GM23338 (cell line): ENCODE data around the gene HPCA. TPM values are rescaled to one million over a fixed set of nuclear protein-coding genes. Genes with fewer than 3 reads are reported as not detected.

ENCODE experiments used
- ATAC-seq: fragments of 200-7000 bp; cut with Tn5 transposase; 3 replicates; pipeline ENCODE4 v1.9.1; 2020
- DNase-seq: peaks from one replicate; pipeline ENCODE4 v3.0.0-alpha.2; 2015; ENCODE audit warnings: low spot score
- H2AFZ ChIP-seq: fragments of 200-600 bp; sonication (generic); 2 replicates; pipeline ENCODE4 v1.8.0; 2016; ENCODE audit warnings: antibody characterized with exemption, mild to moderate bottlenecking, moderate library complexity
- H3F3A ChIP-seq: fragments of 200-600 bp; sonication (generic); replicated peaks from 2 replicates; pipeline ENCODE4 v1.8.0; 2017; ENCODE audit warnings: antibody characterized with exemption, mixed run types, low read depth
- H3K27ac ChIP-seq: fragments of 200-600 bp; sonication (generic); 2 replicates; pipeline ENCODE4 v1.6.1; 2016; ENCODE audit warnings: low read depth
- H3K27me3 ChIP-seq: fragments of 200-600 bp; sonication (generic); 2 replicates; pipeline ENCODE4 v1.8.0; 2016; ENCODE audit warnings: mild to moderate bottlenecking, mixed run types, moderate library complexity; ENCODE audit not compliant: insufficient read depth
- H3K36me3 ChIP-seq: fragments of 200-600 bp; sonication (generic); 2 replicates; pipeline ENCODE4 v1.8.0; 2016; ENCODE audit warnings: mild to moderate bottlenecking; ENCODE audit not compliant: insufficient read depth
- H3K4me1 ChIP-seq: fragments of 200-600 bp; sonication (generic); 2 replicates; pipeline ENCODE4 v1.8.0; 2016; ENCODE audit warnings: mild to moderate bottlenecking, moderate library complexity; ENCODE audit not compliant: insufficient read depth
- H3K4me2 ChIP-seq: fragments of 200-600 bp; sonication (generic); 2 replicates; pipeline ENCODE4 v1.7.1; 2017; ENCODE audit warnings: mixed run types
- H3K4me3 ChIP-seq: fragments of 200-600 bp; sonication (generic); 2 replicates; pipeline ENCODE4 v1.6.1; 2016; ENCODE audit warnings: mixed run types
- H3K79me2 ChIP-seq: fragments of 200-600 bp; sonication (generic); replicated peaks from 2 replicates; pipeline ENCODE4 v1.8.0; 2017; ENCODE audit warnings: mild to moderate bottlenecking; ENCODE audit not compliant: insufficient read depth
- H3K9me2 ChIP-seq: fragments of 200-600 bp; sonication (generic); 2 replicates; pipeline ENCODE4 v1.8.0; 2017; ENCODE audit not compliant: insufficient read depth
- H4K20me1 ChIP-seq: fragments of 200-600 bp; sonication (generic); replicated peaks from 2 replicates; pipeline ENCODE4 v1.8.0; 2017; ENCODE audit warnings: mild to moderate bottlenecking; ENCODE audit not compliant: insufficient read depth
- H3K27ac Mint-ChIP-seq: 2 replicates; pipeline ENCODE4 v1.8.0; 2020; ENCODE audit warnings: inconsistent platforms, mild to moderate bottlenecking, moderate library complexity, mixed read lengths
- H3K27me3 Mint-ChIP-seq: 3 replicates; pipeline ENCODE4 v1.8.0; 2022; ENCODE audit warnings: low read depth, mild to moderate bottlenecking, moderate library complexity, mixed read lengths, inconsistent platforms; ENCODE audit not compliant: insufficient read depth, poor library complexity
- H3K36me3 Mint-ChIP-seq: 3 replicates; pipeline ENCODE4 v1.8.0; 2021; ENCODE audit warnings: low read depth, mild to moderate bottlenecking, inconsistent platforms, moderate library complexity, mixed read lengths
- H3K4me1 Mint-ChIP-seq: 3 replicates; pipeline ENCODE4 v1.8.0; 2020; ENCODE audit warnings: mild to moderate bottlenecking, inconsistent platforms, mixed read lengths
- H3K4me3 Mint-ChIP-seq: 3 replicates; pipeline ENCODE4 v1.8.0; 2021; ENCODE audit warnings: moderate library complexity, mild to moderate bottlenecking, inconsistent platforms, mixed read lengths
- H3K9me3 Mint-ChIP-seq: 3 replicates; pipeline ENCODE4 v1.8.0; 2020; ENCODE audit warnings: moderate library complexity, mild to moderate bottlenecking, inconsistent platforms, mixed read lengths
- EZH2 ChIP-seq: fragments of 200-600 bp; sonication (generic); IDR thresholded peaks from one replicate; pipeline ENCODE4 v1.8.0; 2017; ENCODE audit warnings: antibody characterized with exemption, mild to moderate bottlenecking, low read depth; ENCODE audit not compliant: unreplicated experiment
- POLR2AphosphoS5 ChIP-seq: IDR thresholded peaks from 2 replicates; pipeline ENCODE4 v1.6.1; 2016; ENCODE audit warnings: antibody characterized with exemption, low read depth
- ZNF114 ChIP-seq: fragments of 250-450 bp; sonication (Bioruptor Pico); IDR thresholded peaks from 2 replicates; pipeline ENCODE4 v1.5.0; 2020; ENCODE audit warnings: mild to moderate bottlenecking, moderate library complexity
- ZNF331 ChIP-seq: fragments of 250-450 bp; sonication (Bioruptor Pico); IDR thresholded peaks from 2 replicates; pipeline ENCODE4 v1.5.0; 2020; ENCODE audit warnings: low read depth, mild to moderate bottlenecking, moderate library complexity
- polyA plus RNA-seq: library from polyadenylated mRNA; unstranded; fragments of >200 nt; fragmentation: Nextera tagmentation; extraction: Ambion mirVana; gene quantifications from 2 replicates; pipeline ENCODE4 v1.2.1, GENCODE V29; 2016
- total RNA-seq: library from RNA; depleted of rRNA; stranded (reverse); fragments of >200 nt; shearing (Covaris generic); gene quantifications from 2 replicates; pipeline ENCODE4 v1.2.3, GENCODE V29; 2014

HPCA gene
- total and polyA plus RNA-seq, 2 experiments from 2014 or later = 0.35 to 0.82 TPM

DNA sequence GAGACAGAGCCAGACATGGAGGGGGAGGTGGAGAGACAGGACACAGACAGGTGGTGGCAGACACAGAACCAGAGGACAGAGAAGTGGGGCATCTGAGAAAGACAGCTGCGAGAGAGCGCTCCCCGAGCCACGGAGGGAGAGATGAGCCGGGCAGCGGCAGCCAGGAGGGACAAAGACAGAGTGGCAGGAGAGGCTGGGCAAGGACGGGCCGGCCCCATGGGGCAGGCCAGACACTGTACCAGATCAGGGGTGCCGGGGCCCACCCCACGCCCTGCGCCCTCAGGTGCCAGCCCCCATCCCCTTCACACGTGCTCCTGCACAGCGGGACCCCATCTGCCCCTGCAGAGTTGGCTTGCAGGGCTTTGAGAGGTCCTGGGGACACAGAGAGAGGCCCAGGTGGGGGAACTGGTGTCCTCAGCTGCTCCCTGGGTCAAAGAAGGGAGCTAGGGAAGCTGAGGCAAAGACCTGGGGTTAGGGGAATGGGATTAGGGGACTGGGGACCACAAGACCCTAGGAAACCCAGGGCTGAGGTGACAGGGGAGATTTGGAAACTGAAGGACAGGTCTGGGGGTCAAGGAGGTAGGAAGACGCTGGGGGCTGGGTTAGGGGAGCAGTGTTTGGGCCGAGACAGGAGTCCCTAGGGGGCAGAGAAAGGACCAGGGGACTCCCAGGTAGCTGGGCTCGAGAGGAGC, 16.2 kb upstream of the HPCA start:
- ATAC-seq = peak; percentile 20
- Mint-ChIP-seq H3K9me3 (no peaks in the 10 kb centered on the region; the same call in 2 of the 3 replicates), H3K27ac (no peak overlapping the region), H3K4me1 (peaks cover 26% of the 10 kb centered on the region), H3K36me3 (no peaks in the 10 kb centered on the region; the same call in 2 of the 3 replicates), H3K27me3 (peaks cover 28% of the 10 kb centered on the region), H3K4me3 (peak overlapping the region; percentile 74)
- H4K20me1 ChIP-seq = no peaks in the 10 kb centered on the region
- H3K4me1 ChIP-seq = peaks cover 19% of the 10 kb centered on the region; the same call in 1 of the 2 replicates
- H3K9me2 ChIP-seq = no peaks in the 10 kb centered on the region
- no peak for TF ChIP-seq POLR2AphosphoS5
- H3K4me2 ChIP-seq = peak overlapping the region; percentile 84
- H2AFZ ChIP-seq = no peak overlapping the region
- H3K27ac ChIP-seq = no peak overlapping the region
- peaks cover 38% of the 10 kb centered on the region for H3K27me3 ChIP-seq
- DNase-seq = no peak
- no peaks in the 10 kb centered on the region for H3K79me2 ChIP-seq
- no peaks in the 10 kb centered on the region for H3K36me3 ChIP-seq
- H3F3A ChIP-seq = peaks cover 9% of the 10 kb centered on the region; the same call in 1 of the 2 replicates
- H3K4me3 ChIP-seq = peak overlapping the region; percentile 55

DNA sequence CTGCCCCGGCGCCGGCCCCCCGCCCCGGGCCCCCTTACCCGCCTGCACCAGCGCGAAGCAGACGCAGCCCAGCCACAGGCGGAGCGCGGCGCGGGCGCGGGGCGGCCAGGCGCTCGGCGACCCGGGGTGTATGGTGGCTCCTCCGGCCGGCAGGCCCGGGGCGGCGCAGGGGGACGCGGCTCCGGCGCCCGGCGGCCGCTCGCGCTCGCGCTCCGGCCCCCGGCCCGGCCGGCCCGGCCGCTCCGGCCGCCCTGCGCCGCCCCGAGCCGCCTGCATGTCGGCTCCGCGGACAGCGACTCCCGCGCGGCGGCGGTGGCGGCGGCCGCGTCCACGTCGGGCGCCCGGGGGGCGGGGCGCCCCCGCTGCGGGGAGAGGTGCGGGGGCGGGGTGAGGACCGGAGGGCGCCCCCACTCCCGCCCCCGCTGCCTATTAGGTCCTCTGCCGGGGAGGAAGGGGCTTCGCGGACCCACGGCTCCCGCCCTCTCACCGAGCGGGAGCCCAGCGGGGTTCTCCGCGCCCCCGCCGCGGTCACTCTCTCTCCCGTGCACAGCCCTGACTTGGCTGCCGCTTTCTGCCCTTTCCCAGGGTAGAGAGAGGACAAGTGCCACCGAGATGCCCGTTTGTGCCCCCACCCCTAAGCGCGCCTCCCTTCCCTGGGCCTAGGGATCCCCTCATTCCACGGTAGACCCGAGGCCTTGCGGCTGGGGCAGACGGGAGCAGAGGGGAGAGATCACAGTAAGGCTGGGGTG, 15.5 kb upstream of the HPCA start, which contains the start of gene FNDC5:
FNDC5 (minus strand) TSS at position 298 of the 749 bp plus-strand sequence.
- Histone ChIP-seq H3K4me1 (peaks cover 25% of the 10 kb centered on the region; the same call in 1 of the 2 replicates), H3K79me2 (no peaks in the 10 kb centered on the region), H2AFZ (peak within 1 kb of the TSS; percentile 66; the same call in 1 of the 2 replicates), H3K27ac (no peak within 1 kb of the TSS), H3K9me2 (no peaks in the 10 kb centered on the region), H3K27me3 (peaks cover 38% of the 10 kb centered on the region), H3K4me3 (peak within 1 kb of the TSS; percentile 61), H3K4me2 (peak within 1 kb of the TSS; percentile 88), H3F3A (peaks cover 9% of the 10 kb centered on the region; the same call in 1 of the 2 replicates), H4K20me1 (no peaks in the 10 kb centered on the region), H3K36me3 (no peaks in the 10 kb centered on the region)
- H3K27me3 Mint-ChIP-seq = peaks cover 31% of the 10 kb centered on the region
- no peaks in the 10 kb centered on the region; the same call in 2 of the 3 replicates for H3K36me3 Mint-ChIP-seq
- TF ChIP-seq ZNF331 (CRISPR knock-in tag) (no peak), EZH2 (peak; percentile 42)
- H3K4me3 Mint-ChIP-seq = peak within 1 kb of the TSS; percentile 74
- no peak within 1 kb of the TSS for H3K27ac Mint-ChIP-seq
- no peaks in the 10 kb centered on the region; the same call in 2 of the 3 replicates for H3K9me3 Mint-ChIP-seq
- H3K4me1 Mint-ChIP-seq = peaks cover 33% of the 10 kb centered on the region
- DNase-seq (peak; percentile 72), ATAC-seq (peak; percentile 63)

DNA sequence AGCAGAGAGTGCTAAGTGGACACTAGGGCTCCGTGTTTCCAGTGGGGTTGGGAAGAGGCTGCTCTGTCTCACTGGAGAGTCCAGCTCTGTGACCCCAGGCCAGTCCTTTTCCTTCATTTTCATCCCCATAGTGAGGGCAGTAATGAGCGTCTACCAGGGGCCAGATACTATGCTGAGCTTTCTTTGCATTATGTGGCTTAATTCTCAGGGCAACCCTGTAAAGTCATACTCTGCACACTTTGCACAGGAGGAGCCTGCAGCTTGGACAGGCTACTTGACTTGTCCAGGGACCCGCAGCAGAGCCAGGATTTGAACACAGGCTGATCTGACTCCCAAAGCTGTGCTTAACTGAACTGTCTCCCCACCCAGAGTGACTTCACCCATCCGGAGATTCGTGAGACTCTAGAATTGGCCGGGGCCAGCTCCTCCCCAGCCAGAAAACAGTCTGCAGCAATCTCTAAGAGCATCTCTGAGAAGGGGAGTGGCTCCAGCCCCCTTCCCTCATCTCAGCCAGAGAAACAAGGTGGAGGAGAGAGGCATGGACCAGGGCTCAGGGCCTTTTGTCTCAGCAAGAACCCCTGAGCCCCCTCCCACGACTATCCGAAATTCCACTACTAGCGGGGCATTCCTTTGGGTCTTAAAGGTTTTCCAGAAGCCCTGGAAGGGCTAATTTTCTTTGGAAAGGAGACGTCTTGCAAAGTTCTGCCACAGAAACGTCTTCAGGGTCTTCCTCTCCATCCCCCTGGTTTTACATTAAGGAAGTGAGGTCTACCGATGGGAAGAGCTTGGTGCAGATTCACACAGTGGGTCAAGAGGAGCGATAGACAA, 14.7 kb upstream of the HPCA start:
- no peaks in the 10 kb centered on the region for H3K79me2 ChIP-seq
- ATAC-seq = peak; percentile 3; the same call in 1 of the 3 replicates
- no peak overlapping the region for H3K27ac ChIP-seq
- peak overlapping the region; percentile 70 for H3K4me3 Mint-ChIP-seq
- H3K36me3 ChIP-seq = no peaks in the 10 kb centered on the region
- TF ChIP-seq EZH2 = peak; percentile 0
- no peak for TF ChIP-seq ZNF114 (CRISPR knock-in tag)
- no peak overlapping the region for H3K27ac Mint-ChIP-seq
- H3K9me2 ChIP-seq = no peaks in the 10 kb centered on the region
- H3K4me1 Mint-ChIP-seq = peaks cover 39% of the 10 kb centered on the region
- H3K36me3 Mint-ChIP-seq = no peaks in the 10 kb centered on the region; the same call in 2 of the 3 replicates
- H3K9me3 Mint-ChIP-seq = no peaks in the 10 kb centered on the region; the same call in 2 of the 3 replicates
- H3K27me3 Mint-ChIP-seq = peaks cover 34% of the 10 kb centered on the region
- H3K27me3 ChIP-seq = peaks cover 38% of the 10 kb centered on the region
- no peaks in the 10 kb centered on the region for H4K20me1 ChIP-seq
- H2AFZ ChIP-seq = peak overlapping the region; percentile 66; the same call in 1 of the 2 replicates
- H3K4me2 ChIP-seq = peak overlapping the region; percentile 88
- peak overlapping the region; percentile 61 for H3K4me3 ChIP-seq
- DNase-seq = peak; percentile 43
- H3F3A ChIP-seq = peaks cover 9% of the 10 kb centered on the region; the same call in 1 of the 2 replicates
- H3K4me1 ChIP-seq = peaks cover 30% of the 10 kb centered on the region
